B cell (primary cell): ENCODE data around the gene PHF13. TPM values are rescaled to one million over a fixed set of nuclear protein-coding genes. Genes with fewer than 3 reads are reported as not detected.

Source experiments
- ATAC-seq: fragments of 200-7000 bp; cut with Tn5 transposase; one replicate; pipeline ENCODE4 v1.10.0; 2021; ENCODE audit warnings: low read depth, mild to moderate bottlenecking, moderate number of reproducible peaks, moderate library complexity
- CTCF ChIA-PET: fragments of 350-600 bp; sonication (Branson Sonifier 250); formaldehyde crosslinking; loops from one replicate; lab custom pipeline; 2021; ENCODE audit warnings: antibody characterized with exemption, inconsistent platforms; lab: Charles Lee
- POLR2A ChIA-PET: fragments of 350-600 bp; sonication (Branson Sonifier 250); formaldehyde crosslinking; loops from one replicate; lab custom pipeline; 2021; ENCODE audit warnings: antibody characterized with exemption; lab: Charles Lee
- DNase-seq: peaks from one replicate; pipeline ENCODE4 v3.0.0; 2013
- H2AFZ ChIP-seq: 2 replicates; pipeline ENCODE4 v1.6.1; 2012; ENCODE audit warnings: mild to moderate bottlenecking, low read depth, low read length; ENCODE audit not compliant: insufficient read depth, poor library complexity, severe bottlenecking
- H3K27ac ChIP-seq, 2 donors: 1 replicate in 1 of 2; 2 replicates in 1 of 2; pipeline ENCODE4 v1.5.1; 2012 to 2013; ENCODE audit warnings: low read length in 2 of 2, mild to moderate bottlenecking in 2 of 2, moderate library complexity in 1 of 2
- H3K27me3 ChIP-seq, 4 experiments: fragments of 200-600 bp in 1 of 4; sonication (generic) in 1 of 4; replicated peaks in 1 of 4; 1 replicate in 2 of 4; 2 replicates in 2 of 4; pipeline versions ENCODE4 v1.6.1 to v1.7.0; 2013 to 2016; ENCODE audit warnings: low read length in 3 of 4, mild to moderate bottlenecking in 2 of 4, mixed read lengths in 1 of 4, moderate library complexity in 1 of 4; ENCODE audit not compliant: insufficient read depth in 4 of 4, control insufficient read depth in 3 of 4; ENCODE audit errors: control extremely low read depth in 1 of 4
- H3K36me3 ChIP-seq, 2 experiments: replicated peaks in 1 of 2; 1 replicate in 1 of 2; 2 replicates in 1 of 2; pipeline versions ENCODE4 v1.6.1 to v1.7.1; 2013; ENCODE audit warnings: low read length in 1 of 2; ENCODE audit not compliant: insufficient read depth in 2 of 2, control insufficient read depth in 1 of 2; ENCODE audit errors: control extremely low read depth in 1 of 2, extremely low read depth in 1 of 2
- H3K4me1 ChIP-seq, 2 donors: fragments of 200-600 bp in 1 of 2; sonication (generic) in 1 of 2; 1 replicate in 1 of 2; 2 replicates in 1 of 2; pipeline versions ENCODE4 v1.5.1 to v1.6.1; 2013 to 2017; ENCODE audit warnings: low read length in 2 of 2; ENCODE audit not compliant: control insufficient read depth in 2 of 2, insufficient read depth in 2 of 2
- H3K4me2 ChIP-seq: replicated peaks from 2 replicates; pipeline ENCODE3; 2012; ENCODE audit warnings: mild to moderate bottlenecking, low read depth, low read length; ENCODE audit not compliant: poor library complexity, severe bottlenecking
- H3K4me3 ChIP-seq, 5 experiments: fragments of 200-600 bp in 1 of 5; sonication (generic) in 1 of 5; 1 replicate in 3 of 5; 2 replicates in 2 of 5; pipeline versions ENCODE4 v1.5.1 to v1.7.0; 2011 to 2016; ENCODE audit warnings: low read length in 4 of 5, mild to moderate bottlenecking in 4 of 5, low read depth in 2 of 5, control low read depth in 1 of 5, moderate library complexity in 1 of 5; ENCODE audit not compliant: insufficient read depth in 1 of 5; ENCODE audit errors: control extremely low read depth in 1 of 5, extremely low read depth in 1 of 5
- H3K79me2 ChIP-seq: fragments of 200-600 bp; sonication (generic); one replicate; pipeline ENCODE4 v1.6.0; 2016; ENCODE audit warnings: low read length; ENCODE audit not compliant: control insufficient read depth, insufficient read depth
- H3K9ac ChIP-seq: fragments of 200-600 bp; sonication (generic); 2 replicates; pipeline ENCODE4 v1.6.1; 2017; ENCODE audit warnings: mild to moderate bottlenecking, low read length, moderate library complexity
- H3K9me3 ChIP-seq, 3 donors: one replicate each; pipeline versions ENCODE4 v1.6.1 to v1.7.1; 2013; ENCODE audit warnings: low read length in 2 of 3; ENCODE audit not compliant: control insufficient read depth in 2 of 3, insufficient read depth in 1 of 3; ENCODE audit errors: control extremely low read depth in 1 of 3
- H4K20me1 ChIP-seq: 2 replicates; pipeline ENCODE4 v1.6.0; 2012; ENCODE audit warnings: mild to moderate bottlenecking, low read length; ENCODE audit not compliant: insufficient read depth, control insufficient read depth, poor library complexity, severe bottlenecking
- H3K27ac Mint-ChIP-seq: one replicate; pipeline ENCODE4 v1.8.0; 2021; ENCODE audit warnings: mixed read lengths
- H3K27me3 Mint-ChIP-seq: one replicate; pipeline ENCODE4 v1.8.0; 2021; ENCODE audit warnings: mixed read lengths
- H3K4me1 Mint-ChIP-seq: one replicate; pipeline ENCODE4 v1.8.0; 2021; ENCODE audit warnings: mixed read lengths
- H3K4me3 Mint-ChIP-seq: one replicate; pipeline ENCODE4 v1.8.0; 2021; ENCODE audit warnings: mixed read lengths
- H3K9me3 Mint-ChIP-seq: one replicate; pipeline ENCODE4 v1.8.0; 2022; ENCODE audit warnings: mixed read lengths; ENCODE audit not compliant: insufficient read depth
- CTCF ChIP-seq: fragments of 200-600 bp; IDR thresholded peaks from one replicate; pipeline ENCODE4 v1.8.0; 2022; ENCODE audit warnings: antibody characterized with exemption, mild to moderate bottlenecking
- EZH2 ChIP-seq: IDR thresholded peaks from 2 replicates; pipeline ENCODE4 v1.6.1; 2012; ENCODE audit warnings: borderline replicate concordance, low read depth, mild to moderate bottlenecking, moderate library complexity, low read length; ENCODE audit not compliant: insufficient read depth, poor library complexity, severe bottlenecking
- WGBS: methylation state at CpG from one replicate; pipeline ENCODE4 v1.1.5; 2013; ENCODE audit warnings: missing lambda C conversion rate; ENCODE audit not compliant: insufficient coverage; 5-methylcytosine and 5-hydroxymethylcytosine counted together
- intact Hi-C: fragments of 100-400 bp; cut with micrococcal nuclease; formaldehyde crosslinking; loops from one replicate; pipeline ENCODE4 v1.10.0; 2022
- polyA plus RNA-seq: library from polyadenylated mRNA; depleted of rRNA; stranded (reverse); fragments of >200 nt; gene quantifications from 2 replicates; pipeline ENCODE4 v1.2.3, GENCODE V29; 2012
- total RNA-seq, 2 donors: library from RNA; stranded (reverse); fragments of 120-200 nt in 1 of 2; gene quantifications; 1 replicate in 1 of 2; 2 replicates in 1 of 2; pipeline versions ENCODE4 v1.2.3 to v1.2.4, GENCODE V29; 2013 to 2022

PHF13 gene
- total and polyA plus RNA-seq, 2 donors (not counting 1 experiment from before 2014, with no cell fraction given): 5.3 to 11.0 TPM

DNA sequence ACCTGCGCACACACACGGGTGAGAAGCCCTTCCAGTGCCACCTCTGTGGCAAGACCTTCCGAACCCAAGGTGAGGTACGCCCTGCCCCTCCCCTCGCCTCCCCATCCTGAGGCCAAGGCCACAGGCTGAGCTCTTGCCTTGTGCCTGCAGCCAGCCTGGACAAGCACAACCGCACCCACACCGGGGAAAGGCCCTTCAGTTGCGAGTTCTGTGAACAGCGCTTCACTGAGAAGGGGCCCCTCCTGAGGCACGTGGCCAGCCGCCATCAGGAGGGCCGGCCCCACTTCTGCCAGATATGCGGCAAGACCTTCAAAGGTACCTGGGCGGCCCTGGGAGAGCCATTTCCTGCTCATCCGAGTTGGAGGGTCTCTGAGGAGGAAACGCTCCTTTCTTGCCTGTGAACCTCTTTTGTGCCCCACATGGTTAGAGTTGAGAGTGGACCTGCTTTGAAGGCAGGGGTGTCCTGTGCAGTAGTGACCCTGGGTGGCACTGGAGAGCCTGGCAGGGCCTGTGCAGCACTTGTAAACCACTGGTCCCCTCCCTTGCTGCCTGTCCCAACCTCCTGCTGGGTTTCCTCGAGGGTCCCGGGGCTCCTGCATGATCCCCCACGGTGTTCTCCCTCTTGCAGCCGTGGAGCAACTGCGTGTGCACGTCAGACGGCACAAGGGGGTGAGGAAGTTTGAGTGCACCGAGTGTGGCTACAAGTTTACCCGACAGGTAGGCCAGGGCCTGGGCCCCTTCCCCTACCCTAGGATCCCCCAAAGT, 25.2 kb upstream of the PHF13 start:
- intact Hi-C loops: no loop called here
- POLR2A ChIA-PET: no interaction called here
- peaks cover 0 to 18% of the 10 kb centered on the region in 2 donors for H3K4me1 ChIP-seq
- H3K4me3 Mint-ChIP-seq: no peak overlapping the region
- CTCF ChIA-PET: no interaction called here
- no peak overlapping the region for H3K4me2 ChIP-seq
- H3K79me2 ChIP-seq: peaks cover 19% of the 10 kb centered on the region
- peaks cover 8% of the 10 kb centered on the region for H3K4me1 Mint-ChIP-seq
- H3K9me3 ChIP-seq: no peaks in the 10 kb centered on the region
- H3K36me3 ChIP-seq: peaks cover 0 to 44% of the 10 kb centered on the region in 2 experiments
- H4K20me1 ChIP-seq: peaks cover 62% of the 10 kb centered on the region
- no peak overlapping the region for H3K27ac ChIP-seq
- no peak for ATAC-seq
- H3K27ac Mint-ChIP-seq: no peak overlapping the region
- 91% methylated on average over 24 of the region's 25 CpGs for WGBS
- H3K9ac ChIP-seq: no peak overlapping the region
- no peaks in the 10 kb centered on the region for H3K27me3 Mint-ChIP-seq
- no peaks in the 10 kb centered on the region for H3K27me3 ChIP-seq
- TF ChIP-seq CTCF (no peak), EZH2 (no peak)
- no peaks in the 10 kb centered on the region for H3K9me3 Mint-ChIP-seq
- no peak overlapping the region for H3K4me3 ChIP-seq
- DNase-seq: no peak
- H2AFZ ChIP-seq: no peak overlapping the region

- H3K4me3 Mint-ChIP-seq: no peak overlapping the region
- H4K20me1 ChIP-seq: peaks cover 61% of the 10 kb centered on the region
- ATAC-seq (no peak), DNase-seq (no peak)
- H3K4me3 ChIP-seq: no peak overlapping the region
- no peaks in the 10 kb centered on the region for H3K9me3 ChIP-seq
- H3K27ac ChIP-seq: no peak overlapping the region
- CTCF ChIA-PET: no interaction called here
- no peak overlapping the region for H2AFZ ChIP-seq
- H3K79me2 ChIP-seq: peaks cover 19% of the 10 kb centered on the region
- H3K4me2 ChIP-seq: no peak overlapping the region
- TF ChIP-seq EZH2 (no peak), CTCF (no peak)
- peaks cover 0 to 51% of the 10 kb centered on the region in 2 experiments for H3K36me3 ChIP-seq
- H3K4me1 ChIP-seq: peaks cover 0 to 18% of the 10 kb centered on the region in 2 donors
- no peaks in the 10 kb centered on the region for H3K9me3 Mint-ChIP-seq
- POLR2A ChIA-PET: interaction anchor here (1.2 kb wide), 1 partner anchor 14 kb away, joined by 4 read pairs; the partner anchor contains the start of gene KLHL21
- no peaks in the 10 kb centered on the region for H3K27me3 ChIP-seq
- intact Hi-C loops: no loop called here
- peaks cover 8% of the 10 kb centered on the region for H3K4me1 Mint-ChIP-seq
- H3K27me3 Mint-ChIP-seq: no peaks in the 10 kb centered on the region
- H3K9ac ChIP-seq: no peak overlapping the region
- H3K27ac Mint-ChIP-seq: peak overlapping the region; percentile 20
- 78% methylated on average over 24 of the region's 24 CpGs for WGBS
These were observed 24.5 kb upstream of the PHF13 start for GRCh38 chr1:6588893-6589520.
